Keratinocyte (primary cell): ENCODE results near the gene FAM110A.
"Not testable (repeated sequence)": the region's sequence is repeated elsewhere in the genome, so short reads cannot be mapped to it uniquely, and the experiment has no call there.

Experiments
- EZH2 ChIP-seq: IDR thresholded peaks from one replicate; pipeline ENCODE4 v1.6.1; 2012; ENCODE audit warnings: inconsistent platforms, mild to moderate bottlenecking, low read length, moderate library complexity
- TF ChIP-seq, protein P1 (sequence below), 3 experiments: IDR thresholded peaks in 1 of 3; conservative IDR thresholded peaks in 1 of 3; optimal IDR thresholded peaks in 1 of 3; 2 replicates in 2 of 3; 3 replicates in 1 of 3; pipeline versions ENCODE3 to v1.5.1; 2011; ENCODE audit warnings: low read length in 3 of 3, mild to moderate bottlenecking in 3 of 3, moderate library complexity in 2 of 3, control low read depth in 1 of 3, inconsistent platforms in 1 of 3; ENCODE audit not compliant: insufficient read depth in 2 of 3; ENCODE audit errors: extremely low read depth in 1 of 3

GRCh38 chr20:892371-892770 is 58.9 kb downstream of the FAM110A start:
- not testable (repeated sequence) for TF ChIP-seq EZH2
- TF ChIP-seq, protein P1, sequence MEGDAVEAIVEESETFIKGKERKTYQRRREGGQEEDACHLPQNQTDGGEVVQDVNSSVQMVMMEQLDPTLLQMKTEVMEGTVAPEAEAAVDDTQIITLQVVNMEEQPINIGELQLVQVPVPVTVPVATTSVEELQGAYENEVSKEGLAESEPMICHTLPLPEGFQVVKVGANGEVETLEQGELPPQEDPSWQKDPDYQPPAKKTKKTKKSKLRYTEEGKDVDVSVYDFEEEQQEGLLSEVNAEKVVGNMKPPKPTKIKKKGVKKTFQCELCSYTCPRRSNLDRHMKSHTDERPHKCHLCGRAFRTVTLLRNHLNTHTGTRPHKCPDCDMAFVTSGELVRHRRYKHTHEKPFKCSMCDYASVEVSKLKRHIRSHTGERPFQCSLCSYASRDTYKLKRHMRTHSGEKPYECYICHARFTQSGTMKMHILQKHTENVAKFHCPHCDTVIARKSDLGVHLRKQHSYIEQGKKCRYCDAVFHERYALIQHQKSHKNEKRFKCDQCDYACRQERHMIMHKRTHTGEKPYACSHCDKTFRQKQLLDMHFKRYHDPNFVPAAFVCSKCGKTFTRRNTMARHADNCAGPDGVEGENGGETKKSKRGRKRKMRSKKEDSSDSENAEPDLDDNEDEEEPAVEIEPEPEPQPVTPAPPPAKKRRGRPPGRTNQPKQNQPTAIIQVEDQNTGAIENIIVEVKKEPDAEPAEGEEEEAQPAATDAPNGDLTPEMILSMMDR (optimal IDR thresholded peaks at IDR 0.05 in 1 of 3, IDR thresholded peaks at IDR 0.05 in 1 of 3, conservative IDR thresholded peaks at IDR 0.05 in 1 of 3; ENCODE audit: extremely low read depth in 1 of 3, insufficient read depth in 2 of 3, low read length in 3 of 3), result not testable (repeated sequence)
